Motor neuron (in vitro differentiated cells): ENCODE measurements around the gene EFCAB6. TPM values are rescaled to one million over a fixed set of nuclear protein-coding genes. Genes with fewer than 3 reads are reported as not detected.
A peak's percentile ranks its signal among the peaks of the same experiment; 100 is the strongest.

Source experiments
- ATAC-seq, 8 experiments: fragments of 200-7000 bp; cut with Tn5 transposase; replicated peaks in 6 of 8; 2 replicates each; pipeline ENCODE4 v1.8.0; 2021; ENCODE audit warnings: mild to moderate bottlenecking in 8 of 8, moderate library complexity in 8 of 8
- H3K27ac ChIP-seq, 2 donors: fragments of 250-450 bp; sonication (Bioruptor Pico); 2 replicates each; pipeline ENCODE4 v1.9.0; 2021; ENCODE audit warnings: antibody characterized with exemption in 2 of 2, mild to moderate bottlenecking in 2 of 2, moderate library complexity in 1 of 2
- H3K4me1 ChIP-seq, 2 donors: fragments of 250-450 bp; sonication (Bioruptor Pico); replicated peaks in 1 of 2; 2 replicates each; pipeline ENCODE4 v1.6.1; 2021; ENCODE audit warnings: antibody characterized with exemption in 2 of 2, mild to moderate bottlenecking in 2 of 2, moderate library complexity in 1 of 2
- H3K4me3 ChIP-seq, 5 donors: fragments of 250-450 bp; sonication (Bioruptor Pico); 2 replicates each; pipeline ENCODE4 v1.9.0; 2021; ENCODE audit warnings: antibody characterized with exemption in 5 of 5, mild to moderate bottlenecking in 5 of 5, moderate library complexity in 4 of 5
- WGBS, 10 experiments: fragments of 450-650 bp; shearing (Covaris generic); methylation state at CpG; one replicate each; pipeline ENCODE4 v1.0.0; 2022; 5-methylcytosine and 5-hydroxymethylcytosine counted together
- in situ Hi-C, 9 experiments: fragments of 400-800 bp; cut with MboI; loops; one replicate each; pipeline ENCODE4 v1.15.0; 2021; ENCODE audit warnings: low sequenced_read_pairs in 9 of 9, low pct_unique_long_range_greater_than_20kb in 2 of 9; ENCODE audit not compliant: unreplicated experiment in 9 of 9
- total RNA-seq, 8 experiments: library from RNA; unstranded; fragments of 300-600 nt; gene quantifications; 2 replicates each; pipeline versions ENCODE4 v1.2.3 to v1.2.4, GENCODE V29; 2022

Gene EFCAB6
- total RNA-seq, 8 experiments from 2014 or later: 1.0 to 9.2 (median 2.5) TPM

GRCh38 chr22:43580271-43580750 lies 231.8 kb downstream of the EFCAB6 start:
- Histone ChIP-seq H3K27ac (no peak overlapping the region), H3K4me3 (no peak overlapping the region), H3K4me1 (no peaks in the 10 kb centered on the region)
- ATAC-seq: peak in 2 of 8 experiments; percentile 15 to 26
- in situ Hi-C loops: loop anchor here in 1 of 9 experiments (25.0 kb wide), 1 partner anchor 107 kb away; no protein-coding TSS in a partner anchor
- WGBS, 10 experiments: 0 to 40% (median 14%) methylated on average over 1 to 4 of the region's 4 CpGs; no CpG with 5 or more reads in 4 of the 10 experiments

- Histone ChIP-seq H3K27ac (no peak overlapping the region), H3K4me1 (peaks cover 0 to 2% of the 10 kb centered on the region in 2 donors), H3K4me3 (no peak overlapping the region)
- ATAC-seq: peak in 3 of 8 experiments; percentile 82 to 99 (median 93)
- in situ Hi-C loops: loop anchor here in 1 of 9 experiments (25.0 kb wide), 1 partner anchor 113 kb away; no protein-coding TSS in a partner anchor
- 34 to 100% (median 85%) methylated on average over 1 to 5 of the region's 5 CpGs; no CpG with 5 or more reads in 2 of the 10 experiments for WGBS, 10 experiments
These were observed 237.4 kb downstream of the EFCAB6 start for GRCh38 chr22:43574738-43575137.

GRCh38 chr22:43572710-43573109 lies 239.4 kb downstream of the EFCAB6 start:
- no peak for ATAC-seq
- Histone ChIP-seq H3K4me3 (no peak overlapping the region), H3K4me1 (peaks cover 0 to 2% of the 10 kb centered on the region in 2 donors), H3K27ac (no peak overlapping the region)
- 25 to 98% (median 88%) methylated on average over 2 to 7 of the region's 9 CpGs for WGBS, 10 experiments
- in situ Hi-C loops: no loop called here

DNA sequence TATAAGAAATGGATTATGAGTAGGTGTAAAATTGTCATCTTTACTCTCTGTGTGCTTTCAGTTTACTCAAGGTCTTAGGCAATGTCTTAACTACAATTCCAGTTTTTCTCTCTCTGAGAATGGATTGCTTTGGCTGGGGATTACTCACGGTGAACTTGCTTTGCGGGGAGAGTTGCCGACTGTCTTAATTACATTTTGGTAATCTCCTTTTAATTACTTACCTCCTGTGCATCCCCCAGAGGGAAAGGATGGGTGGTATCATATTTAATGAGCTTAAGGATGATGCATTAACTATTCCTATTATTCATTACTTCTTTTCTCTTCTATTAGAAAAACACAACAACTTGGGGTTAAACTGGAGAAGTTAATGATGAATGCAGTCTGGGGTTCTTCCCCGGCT lies 240.9 kb downstream of the EFCAB6 start:
- WGBS, 10 experiments: 17 to 67% (median 42%) methylated on average over 3 to 4 of the region's 4 CpGs; no CpG with 5 or more reads in 2 of the 10 experiments
- no peak overlapping the region for H3K4me3 ChIP-seq
- H3K4me1 ChIP-seq: peaks cover 0 to 2% of the 10 kb centered on the region in 2 donors
- in situ Hi-C loops: no loop called here
- ATAC-seq: no peak
- H3K27ac ChIP-seq: no peak overlapping the region

GRCh38 chr22:43570531-43571165 lies 241.5 kb downstream of the EFCAB6 start:
- Histone ChIP-seq H3K27ac (no peak overlapping the region), H3K4me3 (no peak overlapping the region), H3K4me1 (peaks cover 0 to 2% of the 10 kb centered on the region in 2 donors)
- WGBS, 10 experiments: 27 to 57% (median 46%) methylated on average over 2 to 9 of the region's 14 CpGs; no CpG with 5 or more reads in 1 of the 10 experiments
- in situ Hi-C loops: no loop called here
- peak in 3 of 8 experiments; percentile 21 to 36 (median 29) for ATAC-seq

DNA sequence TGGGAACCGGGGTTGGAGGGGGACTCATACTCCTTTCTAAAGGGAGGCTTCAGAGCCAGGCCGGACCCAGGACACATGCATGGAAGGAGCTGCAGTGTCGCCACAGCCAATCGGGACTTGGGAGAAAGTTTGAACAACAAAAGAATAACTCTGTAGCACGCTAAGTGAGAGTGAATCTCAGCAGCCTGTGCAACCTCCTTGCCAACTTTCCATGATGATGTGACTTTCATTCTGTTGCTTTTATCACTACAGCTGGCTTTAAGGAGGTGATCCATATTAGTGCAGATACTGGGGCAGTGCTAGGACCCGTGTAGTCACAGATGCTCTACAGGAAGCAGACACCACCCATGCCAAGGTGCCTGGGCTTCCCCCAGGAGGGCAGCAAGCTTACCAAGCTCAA lies 243.0 kb downstream of the EFCAB6 start:
- 59 to 93% (median 80%) methylated on average over 1 to 5 of the region's 6 CpGs; no CpG with 5 or more reads in 5 of the 10 experiments for WGBS, 10 experiments
- in situ Hi-C loops: no loop called here
- peaks cover 0 to 2% of the 10 kb centered on the region in 2 donors for H3K4me1 ChIP-seq
- no peak overlapping the region for H3K4me3 ChIP-seq
- ATAC-seq: no peak
- no peak overlapping the region for H3K27ac ChIP-seq

- ATAC-seq: no peak
- WGBS, 10 experiments: 23 to 100% (median 88%) methylated on average over 1 to 7 of the region's 8 CpGs; no CpG with 5 or more reads in 4 of the 10 experiments
These were observed 244.3 kb downstream of the EFCAB6 start for GRCh38 chr22:43567691-43568324.

DNA sequence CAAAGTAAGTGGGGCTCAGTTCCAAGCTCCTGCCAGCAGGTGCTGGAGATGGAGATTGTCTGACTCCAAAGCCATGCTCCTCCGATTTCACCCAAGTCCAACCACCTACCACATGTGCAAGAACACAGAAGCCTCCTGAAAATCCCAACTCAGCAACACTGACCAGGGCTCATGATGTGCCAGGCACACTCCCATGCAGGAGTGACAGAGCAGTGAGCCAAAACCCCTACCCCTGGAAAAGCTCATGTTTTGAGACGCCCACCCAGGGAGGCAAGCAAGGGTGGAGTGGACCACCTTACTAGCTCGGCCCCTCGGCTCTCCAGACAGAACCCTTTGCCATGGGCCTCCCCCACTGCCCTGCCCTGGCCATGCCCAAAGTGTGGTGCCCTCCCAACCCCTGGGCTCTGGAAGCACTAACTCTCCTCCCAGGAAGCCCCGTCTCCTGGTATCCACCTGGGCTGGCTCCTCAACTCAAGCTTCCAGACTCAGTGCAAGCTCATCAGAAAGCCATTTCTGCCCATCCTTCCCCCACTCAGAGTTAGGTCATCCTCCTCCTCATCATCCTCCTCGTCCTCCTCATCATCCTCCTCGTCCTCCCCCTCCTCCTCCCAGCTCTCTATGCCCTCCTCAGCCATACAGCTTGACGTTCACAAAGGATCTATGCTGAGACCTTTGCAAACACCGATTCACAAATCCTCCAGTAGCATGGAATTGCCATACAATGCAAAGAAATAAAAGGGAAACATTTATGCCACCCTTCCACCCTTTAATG lies 245.4 kb downstream of the EFCAB6 start:
- in situ Hi-C loops: no loop called here
- Histone ChIP-seq H3K27ac (no peak overlapping the region), H3K4me1 (peaks cover 2 to 6% of the 10 kb centered on the region in 2 donors), H3K4me3 (no peak overlapping the region)
- 23 to 83% (median 50%) methylated on average over 1 to 5 of the region's 9 CpGs; no CpG with 5 or more reads in 3 of the 10 experiments for WGBS, 10 experiments
- no peak for ATAC-seq

More at GRCh38 chr22:43567691-43568324, 244.3 kb downstream of the EFCAB6 start:
- Histone ChIP-seq H3K4me1 (peaks cover 0 to 2% of the 10 kb centered on the region in 2 donors), H3K27ac (no peak overlapping the region), H3K4me3 (no peak overlapping the region)
- in situ Hi-C loops: no loop called here

DNA sequence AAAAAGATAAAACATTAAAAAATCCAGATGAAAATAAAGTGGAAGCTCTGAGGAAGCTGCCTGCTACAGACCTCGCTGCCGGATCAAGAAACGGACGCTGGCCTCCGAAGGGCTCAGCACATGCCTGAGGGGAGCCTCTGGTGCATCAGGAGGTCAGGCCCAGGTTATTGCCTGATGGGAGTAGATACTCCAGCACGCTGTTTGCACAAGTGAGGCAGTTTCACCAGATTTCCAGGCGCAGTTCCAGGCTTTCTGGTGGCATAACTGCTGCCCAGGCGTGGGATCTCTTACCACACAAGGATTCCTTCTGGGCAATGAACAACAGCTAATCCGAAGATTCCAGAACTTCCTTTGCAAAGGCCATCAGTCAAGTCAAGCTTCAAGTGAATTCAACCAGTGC lies 246.1 kb downstream of the EFCAB6 start:
- ATAC-seq: no peak
- Histone ChIP-seq H3K27ac (no peak overlapping the region), H3K4me3 (no peak overlapping the region), H3K4me1 (peaks cover 2 to 9% of the 10 kb centered on the region in 2 donors)
- in situ Hi-C loops: no loop called here
- WGBS, 10 experiments: 40 to 100% (median 78%) methylated on average over 1 to 9 of the region's 9 CpGs; no CpG with 5 or more reads in 2 of the 10 experiments

DNA sequence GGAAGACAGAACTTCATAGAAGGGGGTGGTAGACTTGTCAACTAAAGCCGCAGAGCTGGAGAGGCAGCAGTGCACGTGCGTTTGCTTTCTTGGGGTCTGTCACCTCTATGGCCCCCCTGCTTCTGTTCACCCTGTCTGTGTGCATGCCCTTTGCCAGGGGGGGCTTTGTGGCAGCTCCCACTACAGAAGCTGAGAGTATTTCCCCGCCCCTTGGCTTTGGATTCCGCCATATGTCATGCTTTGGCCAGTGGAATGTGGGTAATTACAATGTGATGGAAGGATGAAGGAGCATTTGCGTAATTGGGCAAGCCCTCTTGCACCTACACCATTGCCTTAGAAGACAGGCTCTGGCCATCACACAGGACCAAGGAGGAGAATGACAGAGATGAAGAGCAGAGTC lies 247.2 kb downstream of the EFCAB6 start:
- WGBS, 10 experiments: 14 to 100% (median 92%) methylated on average over 1 to 4 of the region's 6 CpGs; no CpG with 5 or more reads in 3 of the 10 experiments
- Histone ChIP-seq H3K27ac (no peak overlapping the region), H3K4me1 (peaks cover 2 to 8% of the 10 kb centered on the region in 2 donors), H3K4me3 (no peak overlapping the region)
- ATAC-seq: no peak
- in situ Hi-C loops: no loop called here

GRCh38 chr22:43563571-43563970 lies 248.5 kb downstream of the EFCAB6 start:
- 62 to 100% methylated on average over 1 to 4 of the region's 8 CpGs; no CpG with 5 or more reads in 8 of the 10 experiments for WGBS, 10 experiments
- no peak overlapping the region for H3K27ac ChIP-seq
- H3K4me3 ChIP-seq: no peak overlapping the region
- no peak for ATAC-seq
- in situ Hi-C loops: no loop called here
- H3K4me1 ChIP-seq: peaks cover 2 to 8% of the 10 kb centered on the region in 2 donors

GRCh38 chr22:43562843-43563242 lies 249.3 kb downstream of the EFCAB6 start:
- Histone ChIP-seq H3K27ac (no peak overlapping the region), H3K4me1 (peaks cover 2 to 8% of the 10 kb centered on the region in 2 donors), H3K4me3 (no peak overlapping the region)
- WGBS, 10 experiments: 60 to 100% (median 92%) methylated on average over 1 to 5 of the region's 13 CpGs; no CpG with 5 or more reads in 7 of the 10 experiments
- ATAC-seq: peak in 2 of 8 experiments; percentile 30 to 33
- in situ Hi-C loops: no loop called here
